Measurements from ENCODE around the gene BRSK2. TPM values are rescaled to one million over a fixed set of nuclear protein-coding genes. Genes with fewer than 3 reads are reported as not detected.

BRSK2 gene
- total and polyA plus RNA-seq, 4 donors: 0.35 to 0.56 (median 0.52) TPM

GRCh38 chr11:1370186-1371025 lies 19.3 kb upstream of the BRSK2 start:
- DNase-seq: no peak
- no peaks in the 10 kb centered on the region for H3K27me3 ChIP-seq (ENCODE audit: control insufficient read depth in 3 of 3, insufficient read depth in 3 of 3, low read length in 2 of 3)
- no peak for ATAC-seq (ENCODE audit: insufficient read depth, low FRiP score)

GRCh38 chr11:1371026-1371325 lies 18.8 kb upstream of the BRSK2 start:
- peaks cover 0 to 3% (median 0%) of the 10 kb centered on the region in 4 donors for H3K9me3 ChIP-seq (ENCODE audit: control insufficient read depth in 4 of 4, insufficient read depth in 3 of 4, low read length in 3 of 4)
- no peak for ATAC-seq (ENCODE audit: insufficient read depth, low FRiP score)
- no peak overlapping the region for H3K27ac ChIP-seq (ENCODE audit: low read depth in 1 of 2, low read length in 1 of 2)
- H3K4me3 ChIP-seq: no peak overlapping the region
- no peaks in the 10 kb centered on the region for H3K36me3 ChIP-seq (ENCODE audit: control insufficient read depth in 4 of 4, insufficient read depth in 4 of 4, low read length in 4 of 4)
- no peaks in the 10 kb centered on the region for H3K27me3 ChIP-seq (ENCODE audit: control insufficient read depth in 3 of 3, insufficient read depth in 3 of 3, low read length in 2 of 3)
- H3K4me1 ChIP-seq (ENCODE audit: control insufficient read depth in 5 of 5, insufficient read depth in 5 of 5, low read length in 5 of 5): no peaks in the 10 kb centered on the region
- no peak for TF ChIP-seq CTCF (IDR thresholded peaks at IDR 0.05; ENCODE audit: control extremely low read depth, extremely low read depth)
- DNase-seq: no peak
- 91 to 96% methylated on average over 9 to 11 of the region's 11 CpGs for WGBS, 2 donors
- H3K9ac ChIP-seq (ENCODE audit: insufficient read depth in 1 of 2, low read length in 2 of 2): no peak overlapping the region

More at GRCh38 chr11:1370186-1371025, 19.3 kb upstream of the BRSK2 start:
- H3K9me3 ChIP-seq (ENCODE audit: control insufficient read depth in 4 of 4, insufficient read depth in 3 of 4, low read length in 3 of 4): peaks cover 0 to 9% (median 0%) of the 10 kb centered on the region in 4 donors
- no peak overlapping the region for H3K9ac ChIP-seq (ENCODE audit: insufficient read depth in 1 of 2, low read length in 2 of 2)
- 84 to 92% methylated on average over 35 to 38 of the region's 38 CpGs for WGBS, 2 donors
- H3K4me1 ChIP-seq (ENCODE audit: control insufficient read depth in 5 of 5, insufficient read depth in 5 of 5, low read length in 5 of 5): no peaks in the 10 kb centered on the region
- no peaks in the 10 kb centered on the region for H3K36me3 ChIP-seq (ENCODE audit: control insufficient read depth in 4 of 4, insufficient read depth in 4 of 4, low read length in 4 of 4)
- TF ChIP-seq CTCF (IDR thresholded peaks at IDR 0.05; ENCODE audit: control extremely low read depth, extremely low read depth): no peak
- H3K4me3 ChIP-seq: no peak overlapping the region
- H3K27ac ChIP-seq (ENCODE audit: low read depth in 1 of 2, low read length in 1 of 2): no peak overlapping the region

GRCh38 chr11:1371377-1371776 lies 18.4 kb upstream of the BRSK2 start:
- Histone ChIP-seq H3K4me3 (no peak overlapping the region), H3K36me3 (ENCODE audit: control insufficient read depth in 4 of 4, insufficient read depth in 4 of 4, low read length in 4 of 4) (no peaks in the 10 kb centered on the region), H3K27me3 (ENCODE audit: control insufficient read depth in 3 of 3, insufficient read depth in 3 of 3, low read length in 2 of 3) (no peaks in the 10 kb centered on the region), H3K9me3 (ENCODE audit: control insufficient read depth in 4 of 4, insufficient read depth in 3 of 4, low read length in 3 of 4) (peaks cover 0 to 2% (median 0%) of the 10 kb centered on the region in 4 donors), H3K27ac (ENCODE audit: low read depth in 1 of 2, low read length in 1 of 2) (no peak overlapping the region), H3K9ac (ENCODE audit: insufficient read depth in 1 of 2, low read length in 2 of 2) (no peak overlapping the region), H3K4me1 (ENCODE audit: control insufficient read depth in 5 of 5, insufficient read depth in 5 of 5, low read length in 5 of 5) (no peaks in the 10 kb centered on the region)
- TF ChIP-seq CTCF (IDR thresholded peaks at IDR 0.05; ENCODE audit: control extremely low read depth, extremely low read depth): no peak
- ATAC-seq (ENCODE audit: insufficient read depth, low FRiP score): no peak
- DNase-seq: no peak
- WGBS, 2 donors: 91 to 93% methylated on average over 13 of the region's 13 CpGs

Data from lung (tissue), 12 donors.